Upper lobe of right lung (tissue), 1 donor: ENCODE data around the gene ZNRF1. TPM values are rescaled to one million over a fixed set of nuclear protein-coding genes. Genes with fewer than 3 reads are reported as not detected.
"Not testable (repeated sequence)": the region's sequence is repeated elsewhere in the genome, so short reads cannot be mapped to it uniquely, and the experiment has no call there.

Experiments used
- ATAC-seq: fragments of 200-7000 bp; cut with Tn5 transposase; one replicate; pipeline ENCODE4 v1.9.1; 2020; ENCODE audit warnings: mild to moderate bottlenecking, moderate library complexity
- DNase-seq: peaks from one replicate; pipeline ENCODE4 v3.0.0-alpha.2; 2020
- H3K27ac ChIP-seq: fragments of 200-600 bp; one replicate; pipeline ENCODE4 v1.8.0; 2022
- H3K27me3 ChIP-seq: fragments of 200-600 bp; one replicate; pipeline ENCODE4 v1.8.0; 2022; ENCODE audit warnings: mild to moderate bottlenecking
- H3K36me3 ChIP-seq: fragments of 200-600 bp; one replicate; pipeline ENCODE4 v1.8.0; 2022
- H3K4me1 ChIP-seq: fragments of 200-600 bp; one replicate; pipeline ENCODE4 v1.8.0; 2022
- H3K4me3 ChIP-seq: fragments of 200-600 bp; one replicate; pipeline ENCODE4 v1.8.0; 2022; ENCODE audit warnings: mild to moderate bottlenecking
- H3K9me3 ChIP-seq: fragments of 200-600 bp; one replicate; pipeline ENCODE4 v1.8.0; 2022
- CTCF ChIP-seq: fragments of 200-600 bp; IDR thresholded peaks from one replicate; pipeline ENCODE4 v1.8.0; 2022; ENCODE audit warnings: antibody characterized with exemption
- intact Hi-C: fragments of 100-400 bp; cut with DNase I; formaldehyde crosslinking; loops from one replicate; pipeline ENCODE4 v1.11.0; 2022
- total RNA-seq: library from RNA; stranded (reverse); fragmentation: NEBNext Ultra II Directional; extraction: Animal tissue kit (Norgen Biotek cat#: 25700); gene quantifications from one replicate; pipeline ENCODE4 v1.2.1, GENCODE V29; 2021
- donor health status: DM: no; HTN: yes; CAD: no; lungs with severe emphysema.

Gene ZNRF1
- total RNA-seq, 1 donor from 2014 or later, result 21.3 TPM

- intact Hi-C loops, result no loop called here
- no peak for TF ChIP-seq CTCF
- H3K27ac ChIP-seq, result peak within 1 kb of the TSS; percentile 88
Measured at GRCh38 chr16:74984529-74985296, 14.1 kb upstream of the ZNRF1 start, which contains the start of gene WDR59. Gene WDR59, minus strand, starts transcription at chr16:74985123. Its CDS starts 106 bp downstream, at chr16:74985017.

GRCh38 chr16:74987027-74987681, 11.7 kb upstream of the ZNRF1 start:
- no peak for TF ChIP-seq CTCF
- no peaks in the 10 kb centered on the region for H3K36me3 ChIP-seq
- no peak overlapping the region for H3K4me3 ChIP-seq
- no peak for ATAC-seq
- no peaks in the 10 kb centered on the region for H3K9me3 ChIP-seq
- DNase-seq, result no peak
- intact Hi-C loops, result no loop called here
- H3K27ac ChIP-seq, result no peak overlapping the region
- H3K27me3 ChIP-seq, result no peaks in the 10 kb centered on the region
- peaks cover 5% of the 10 kb centered on the region for H3K4me1 ChIP-seq

More at GRCh38 chr16:74984529-74985296, 14.1 kb upstream of the ZNRF1 start, which contains the start of gene WDR59:
- Histone ChIP-seq H3K9me3 (no peaks in the 10 kb centered on the region), H3K36me3 (no peaks in the 10 kb centered on the region), H3K4me1 (peaks cover 5% of the 10 kb centered on the region), H3K4me3 (peak within 1 kb of the TSS; percentile 100), H3K27me3 (no peaks in the 10 kb centered on the region)
- DNase-seq, result peak; percentile 99
- ATAC-seq, result peak; percentile 100

GRCh38 chr16:74989864-74990263, 9.0 kb upstream of the ZNRF1 start:
- H3K4me3 ChIP-seq, H3K9me3 ChIP-seq, H3K36me3 ChIP-seq, ATAC-seq, H3K27me3 ChIP-seq, DNase-seq, H3K4me1 ChIP-seq, intact Hi-C loops, H3K27ac ChIP-seq: not testable (repeated sequence)

GRCh38 chr16:74990832-74991231, 8.0 kb upstream of the ZNRF1 start:
- H3K27ac ChIP-seq, result no peak overlapping the region
- H3K27me3 ChIP-seq, result no peaks in the 10 kb centered on the region
- intact Hi-C loops, result no loop called here
- ATAC-seq (no peak), DNase-seq (no peak)
- no peak for TF ChIP-seq CTCF
- H3K36me3 ChIP-seq, result no peaks in the 10 kb centered on the region
- no peaks in the 10 kb centered on the region for H3K4me1 ChIP-seq
- no peak overlapping the region for H3K4me3 ChIP-seq
- H3K9me3 ChIP-seq, result no peaks in the 10 kb centered on the region

- ATAC-seq, result no peak
- Histone ChIP-seq H3K36me3 (no peaks in the 10 kb centered on the region), H3K4me3 (no peak overlapping the region), H3K9me3 (no peaks in the 10 kb centered on the region), H3K27ac (no peak overlapping the region), H3K27me3 (no peaks in the 10 kb centered on the region), H3K4me1 (no peaks in the 10 kb centered on the region)
- intact Hi-C loops, result no loop called here
- no peak for DNase-seq
- no peak for TF ChIP-seq CTCF
Measured at GRCh38 chr16:74991268-74991592, 7.6 kb upstream of the ZNRF1 start.

GRCh38 chr16:74991593-74992403, 7.0 kb upstream of the ZNRF1 start:
- H3K27me3 ChIP-seq, result no peaks in the 10 kb centered on the region
- H3K36me3 ChIP-seq, result no peaks in the 10 kb centered on the region
- no peaks in the 10 kb centered on the region for H3K9me3 ChIP-seq
- no peaks in the 10 kb centered on the region for H3K4me1 ChIP-seq
- intact Hi-C loops, result no loop called here
- H3K27ac ChIP-seq, result peak overlapping the region; percentile 24
- no peak overlapping the region for H3K4me3 ChIP-seq
- TF ChIP-seq CTCF, result no peak
- ATAC-seq (no peak), DNase-seq (no peak)
